ENCODE measurements around the gene DVL1. TPM values are rescaled to one million over a fixed set of nuclear protein-coding genes. Genes with fewer than 3 reads are reported as not detected.

The DVL1 gene
- total and polyA plus RNA-seq, 12 donors = 64.7 to 153 (median 79.7) TPM

DNA sequence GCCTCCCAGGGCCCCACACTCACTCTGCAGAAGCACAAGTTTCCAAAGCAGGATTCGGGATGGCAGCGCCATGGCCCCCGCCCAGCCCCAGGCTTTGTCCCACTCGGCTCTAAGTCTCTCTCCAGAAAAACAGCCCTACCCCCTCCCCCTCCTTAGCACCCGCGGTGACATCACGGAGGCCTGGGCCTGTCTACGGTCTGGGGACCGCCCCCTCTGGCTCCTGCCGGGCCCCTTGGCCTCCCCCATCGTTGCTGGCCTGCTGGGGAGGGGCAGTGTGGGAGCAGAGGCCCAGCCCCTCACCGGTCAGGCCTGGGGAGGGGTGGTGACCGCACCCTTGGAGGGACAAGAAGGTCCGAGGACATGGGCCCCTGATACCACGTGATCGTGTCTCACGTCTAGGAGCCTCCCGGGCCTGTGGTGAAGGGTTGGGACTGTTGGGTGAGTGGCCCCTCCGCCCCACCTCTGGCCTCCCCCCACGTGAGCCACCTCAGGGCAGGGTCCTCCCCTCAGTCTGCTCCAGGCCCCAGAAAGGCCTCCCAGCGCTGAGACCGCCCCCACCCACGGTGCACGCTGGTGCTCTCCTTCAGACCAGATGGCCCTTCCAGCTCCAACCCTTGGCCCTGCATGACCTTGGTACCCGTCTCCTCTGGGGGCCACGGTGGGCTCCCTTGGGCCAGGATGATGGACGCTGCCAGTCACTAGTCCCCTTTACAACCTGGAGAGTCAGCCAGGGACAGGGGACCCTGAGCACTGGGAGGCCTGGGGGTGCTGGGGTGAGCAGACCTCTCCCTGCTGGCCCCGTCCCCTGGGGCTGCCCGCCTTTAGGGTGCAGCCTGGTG, 9.4 kb upstream of the DVL1 start, which contains the start of gene MXRA8:
MXRA8 (minus strand) TSS at position 123 of the 839 bp plus-strand sequence; CDS start at position 72, 51 bp downstream.
- Histone ChIP-seq H3K27ac (peak within 1 kb of the TSS; percentile 57 to 93 (median 85)), H3K9me3 (no peaks in the 10 kb centered on the region), H3K36me3 (peaks cover 0 to 13% (median 0%) of the 10 kb centered on the region in 9 donors), H3K4me3 (peak within 1 kb of the TSS; percentile 19 to 69 (median 52)), H3K4me1 (peaks cover 6 to 66% (median 33%) of the 10 kb centered on the region in 9 donors), H3K27me3 (peaks cover 0 to 86% (median 49%) of the 10 kb centered on the region in 7 donors)
- ATAC-seq (peak; percentile 27 to 77 (median 70)), DNase-seq (peak; percentile 75 to 80)
- 30% methylated on average over 29 of the region's 29 CpGs for WGBS, 2 donors
- intact Hi-C loops (cut with DNase I) = loop anchor here in 1 of 10 donors (5.0 kb wide), 1 partner anchor 241 kb away; the partner anchor contains the start of gene C1orf159
- TF ChIP-seq, protein P1, sequence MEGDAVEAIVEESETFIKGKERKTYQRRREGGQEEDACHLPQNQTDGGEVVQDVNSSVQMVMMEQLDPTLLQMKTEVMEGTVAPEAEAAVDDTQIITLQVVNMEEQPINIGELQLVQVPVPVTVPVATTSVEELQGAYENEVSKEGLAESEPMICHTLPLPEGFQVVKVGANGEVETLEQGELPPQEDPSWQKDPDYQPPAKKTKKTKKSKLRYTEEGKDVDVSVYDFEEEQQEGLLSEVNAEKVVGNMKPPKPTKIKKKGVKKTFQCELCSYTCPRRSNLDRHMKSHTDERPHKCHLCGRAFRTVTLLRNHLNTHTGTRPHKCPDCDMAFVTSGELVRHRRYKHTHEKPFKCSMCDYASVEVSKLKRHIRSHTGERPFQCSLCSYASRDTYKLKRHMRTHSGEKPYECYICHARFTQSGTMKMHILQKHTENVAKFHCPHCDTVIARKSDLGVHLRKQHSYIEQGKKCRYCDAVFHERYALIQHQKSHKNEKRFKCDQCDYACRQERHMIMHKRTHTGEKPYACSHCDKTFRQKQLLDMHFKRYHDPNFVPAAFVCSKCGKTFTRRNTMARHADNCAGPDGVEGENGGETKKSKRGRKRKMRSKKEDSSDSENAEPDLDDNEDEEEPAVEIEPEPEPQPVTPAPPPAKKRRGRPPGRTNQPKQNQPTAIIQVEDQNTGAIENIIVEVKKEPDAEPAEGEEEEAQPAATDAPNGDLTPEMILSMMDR (IDR thresholded peaks at IDR 0.05) = no peak

DNA sequence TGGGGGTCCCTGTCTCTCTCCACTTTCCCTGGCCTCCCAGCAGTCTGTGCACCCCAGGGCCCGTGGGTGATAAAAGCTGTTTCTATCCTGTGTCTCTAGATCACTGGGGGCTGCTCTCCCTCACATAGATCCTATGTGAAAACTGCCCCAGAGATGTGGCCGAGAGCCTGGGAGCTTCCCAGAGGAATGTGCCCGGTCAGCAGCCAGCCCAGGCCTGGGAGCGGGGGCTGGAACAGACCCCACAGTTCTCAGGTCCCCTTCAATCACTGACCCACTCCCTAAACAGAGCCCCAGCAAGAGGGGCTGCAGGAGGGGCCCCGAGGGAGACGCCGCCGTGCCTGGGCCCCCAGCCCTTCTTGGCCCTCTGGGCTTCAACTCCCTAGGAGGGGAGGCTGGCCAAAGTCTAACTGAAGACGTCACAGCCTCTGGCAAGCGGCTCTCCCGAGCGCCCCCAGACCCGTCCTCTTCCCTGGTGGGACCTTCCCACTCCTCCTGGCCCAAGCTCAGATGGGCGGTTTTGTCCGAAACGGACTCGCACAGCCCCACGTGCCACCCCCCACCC, 8.7 kb upstream of the DVL1 start:
- Histone ChIP-seq H3K4me3 (peak overlapping the region; percentile 19 to 69 (median 52)), H3K27me3 (peaks cover 0 to 90% (median 56%) of the 10 kb centered on the region in 7 donors), H3K36me3 (peaks cover 0 to 19% (median 0%) of the 10 kb centered on the region in 9 donors), H3K9me3 (no peaks in the 10 kb centered on the region), H3K4me1 (peaks cover 12 to 73% (median 40%) of the 10 kb centered on the region in 9 donors), H3K27ac (peak overlapping the region; percentile 57 to 93 (median 85))
- 13 to 17% methylated on average over 18 of the region's 18 CpGs for WGBS, 2 donors
- no peak for DNase-seq
- TF ChIP-seq, protein P1 (IDR thresholded peaks at IDR 0.05) = no peak
- no peak for ATAC-seq
- intact Hi-C loops (cut with DNase I) = loop anchor here in 1 of 10 donors (5.0 kb wide), 1 partner anchor 241 kb away; the partner anchor contains the start of gene C1orf159

DNA sequence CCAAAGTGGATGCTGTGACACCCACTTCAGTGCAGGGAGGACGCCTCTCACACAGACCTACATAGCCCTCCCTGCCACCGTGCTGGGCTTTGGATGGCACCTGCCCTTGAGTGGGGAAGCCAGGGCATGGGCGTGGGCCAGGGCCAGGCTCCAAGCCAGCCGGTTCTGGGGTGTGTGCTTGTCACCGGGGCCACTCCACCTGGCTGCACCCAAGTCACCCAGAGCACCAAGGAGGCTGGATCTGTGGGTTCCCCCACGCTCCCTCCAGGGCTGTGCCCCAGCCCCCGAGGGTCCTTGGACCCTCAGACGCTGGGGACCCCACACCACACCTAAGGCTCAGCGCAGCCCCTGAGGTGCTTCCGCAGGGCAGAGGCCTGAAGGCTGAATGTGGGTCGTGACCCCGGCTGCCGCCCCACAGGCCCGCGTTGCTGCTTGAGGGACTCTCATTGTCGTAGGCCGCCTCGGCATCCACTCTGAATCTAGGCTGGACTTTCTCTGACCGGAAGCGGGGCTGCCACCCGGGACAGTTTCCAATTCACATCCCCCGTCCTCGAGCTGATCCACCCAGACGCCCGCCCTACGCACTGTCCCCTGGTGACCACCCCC, 7.7 kb upstream of the DVL1 start:
- peaks cover 0 to 92% (median 59%) of the 10 kb centered on the region in 7 donors for H3K27me3 ChIP-seq

More for the DNA sequence above, 7.7 kb upstream of the DVL1 start:
- Histone ChIP-seq H3K36me3 (peaks cover 0 to 19% (median 0%) of the 10 kb centered on the region in 9 donors), H3K27ac (peak overlapping the region in 8 of 10 donors; percentile 31 to 93 (median 84)), H3K4me1 (peaks cover 12 to 78% (median 50%) of the 10 kb centered on the region in 9 donors), H3K9me3 (no peaks in the 10 kb centered on the region), H3K4me3 (peak overlapping the region in 9 of 10 donors; percentile 19 to 69 (median 52))
- WGBS, 2 donors = 44 to 46% methylated on average over 26 of the region's 26 CpGs
- DNase-seq = peak; percentile 12 to 23
- intact Hi-C loops (cut with DNase I) = loop anchor here in 1 of 10 donors (5.0 kb wide), 1 partner anchor 240 kb away; the partner anchor contains the start of gene C1orf159
- TF ChIP-seq, protein P1 (IDR thresholded peaks at IDR 0.05) = no peak
- no peak for ATAC-seq
